ENCODE data around the gene PCDHGC3. TPM values are rescaled to one million over a fixed set of nuclear protein-coding genes. Genes with fewer than 3 reads are reported as not detected.
A peak's percentile ranks its signal among the peaks of the same experiment; 100 is the strongest.

PCDHGC3 gene
- total and polyA plus RNA-seq, 2 experiments from 2014 or later: 12.9 to 13.8 TPM

- TF ChIP-seq, protein P1, sequence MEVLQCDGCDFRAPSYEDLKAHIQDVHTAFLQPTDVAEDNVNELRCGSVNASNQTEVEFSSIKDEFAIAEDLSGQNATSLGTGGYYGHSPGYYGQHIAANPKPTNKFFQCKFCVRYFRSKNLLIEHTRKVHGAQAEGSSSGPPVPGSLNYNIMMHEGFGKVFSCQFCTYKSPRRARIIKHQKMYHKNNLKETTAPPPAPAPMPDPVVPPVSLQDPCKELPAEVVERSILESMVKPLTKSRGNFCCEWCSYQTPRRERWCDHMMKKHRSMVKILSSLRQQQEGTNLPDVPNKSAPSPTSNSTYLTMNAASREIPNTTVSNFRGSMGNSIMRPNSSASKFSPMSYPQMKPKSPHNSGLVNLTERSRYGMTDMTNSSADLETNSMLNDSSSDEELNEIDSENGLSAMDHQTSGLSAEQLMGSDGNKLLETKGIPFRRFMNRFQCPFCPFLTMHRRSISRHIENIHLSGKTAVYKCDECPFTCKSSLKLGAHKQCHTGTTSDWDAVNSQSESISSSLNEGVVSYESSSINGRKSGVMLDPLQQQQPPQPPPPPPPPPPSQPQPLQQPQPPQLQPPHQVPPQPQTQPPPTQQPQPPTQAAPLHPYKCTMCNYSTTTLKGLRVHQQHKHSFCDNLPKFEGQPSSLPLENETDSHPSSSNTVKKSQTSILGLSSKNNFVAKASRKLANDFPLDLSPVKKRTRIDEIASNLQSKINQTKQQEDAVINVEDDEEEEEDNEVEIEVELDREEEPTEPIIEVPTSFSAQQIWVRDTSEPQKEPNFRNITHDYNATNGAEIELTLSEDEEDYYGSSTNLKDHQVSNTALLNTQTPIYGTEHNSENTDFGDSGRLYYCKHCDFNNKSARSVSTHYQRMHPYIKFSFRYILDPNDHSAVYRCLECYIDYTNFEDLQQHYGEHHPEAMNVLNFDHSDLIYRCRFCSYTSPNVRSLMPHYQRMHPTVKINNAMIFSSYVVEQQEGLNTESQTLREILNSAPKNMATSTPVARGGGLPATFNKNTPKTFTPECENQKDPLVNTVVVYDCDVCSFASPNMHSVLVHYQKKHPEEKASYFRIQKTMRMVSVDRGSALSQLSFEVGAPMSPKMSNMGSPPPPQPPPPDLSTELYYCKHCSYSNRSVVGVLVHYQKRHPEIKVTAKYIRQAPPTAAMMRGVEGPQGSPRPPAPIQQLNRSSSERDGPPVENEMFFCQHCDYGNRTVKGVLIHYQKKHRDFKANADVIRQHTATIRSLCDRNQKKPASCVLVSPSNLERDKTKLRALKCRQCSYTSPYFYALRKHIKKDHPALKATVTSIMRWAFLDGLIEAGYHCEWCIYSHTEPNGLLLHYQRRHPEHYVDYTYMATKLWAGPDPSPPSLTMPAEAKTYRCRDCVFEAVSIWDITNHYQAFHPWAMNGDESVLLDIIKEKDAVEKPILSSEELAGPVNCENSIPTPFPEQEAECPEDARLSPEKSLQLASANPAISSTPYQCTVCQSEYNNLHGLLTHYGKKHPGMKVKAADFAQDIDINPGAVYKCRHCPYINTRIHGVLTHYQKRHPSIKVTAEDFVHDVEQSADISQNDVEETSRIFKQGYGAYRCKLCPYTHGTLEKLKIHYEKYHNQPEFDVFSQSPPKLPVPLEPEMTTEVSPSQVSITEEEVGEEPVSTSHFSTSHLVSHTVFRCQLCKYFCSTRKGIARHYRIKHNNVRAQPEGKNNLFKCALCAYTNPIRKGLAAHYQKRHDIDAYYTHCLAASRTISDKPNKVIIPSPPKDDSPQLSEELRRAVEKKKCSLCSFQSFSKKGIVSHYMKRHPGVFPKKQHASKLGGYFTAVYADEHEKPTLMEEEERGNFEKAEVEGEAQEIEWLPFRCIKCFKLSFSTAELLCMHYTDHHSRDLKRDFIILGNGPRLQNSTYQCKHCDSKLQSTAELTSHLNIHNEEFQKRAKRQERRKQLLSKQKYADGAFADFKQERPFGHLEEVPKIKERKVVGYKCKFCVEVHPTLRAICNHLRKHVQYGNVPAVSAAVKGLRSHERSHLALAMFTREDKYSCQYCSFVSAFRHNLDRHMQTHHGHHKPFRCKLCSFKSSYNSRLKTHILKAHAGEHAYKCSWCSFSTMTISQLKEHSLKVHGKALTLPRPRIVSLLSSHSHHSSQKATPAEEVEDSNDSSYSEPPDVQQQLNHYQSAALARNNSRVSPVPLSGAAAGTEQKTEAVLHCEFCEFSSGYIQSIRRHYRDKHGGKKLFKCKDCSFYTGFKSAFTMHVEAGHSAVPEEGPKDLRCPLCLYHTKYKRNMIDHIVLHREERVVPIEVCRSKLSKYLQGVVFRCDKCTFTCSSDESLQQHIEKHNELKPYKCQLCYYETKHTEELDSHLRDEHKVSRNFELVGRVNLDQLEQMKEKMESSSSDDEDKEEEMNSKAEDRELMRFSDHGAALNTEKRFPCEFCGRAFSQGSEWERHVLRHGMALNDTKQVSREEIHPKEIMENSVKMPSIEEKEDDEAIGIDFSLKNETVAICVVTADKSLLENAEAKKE (CRISPR knock-in tag; IDR thresholded peaks at IDR 0.05): 0 out of 2 replicates have a peak, but pooled peaks have one; percentile 1
- TF ChIP-seq JUNB (IDR thresholded peaks at IDR 0.05; ENCODE audit: unreplicated experiment): no peak
Observed at GRCh38 chr5:141496038-141496437, 20.3 kb downstream of the PCDHGC3 start (continued).

DNA sequence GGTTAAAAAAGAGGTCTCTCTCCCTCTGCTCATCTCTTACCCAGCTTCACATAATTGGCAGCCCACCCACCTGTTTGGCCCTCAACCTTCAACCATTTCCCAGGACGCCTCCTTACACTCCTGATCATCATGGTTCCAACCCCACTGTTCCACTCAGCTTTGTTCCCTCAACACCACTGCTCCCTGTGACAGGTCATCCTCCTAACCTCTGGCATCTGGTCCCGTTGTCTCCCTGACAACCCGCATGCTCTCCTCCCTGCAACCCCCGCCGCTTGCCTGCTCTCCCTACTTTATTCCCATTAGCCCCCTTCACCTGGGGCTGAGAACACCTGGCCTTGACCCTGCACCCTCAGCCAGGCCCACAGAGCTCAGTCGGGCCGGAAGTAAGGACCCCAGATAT is 26.0 kb downstream of the PCDHGC3 start:
- Mint-ChIP-seq H3K9me3 (no peaks in the 10 kb centered on the region), H3K4me1 (peaks cover 9% of the 10 kb centered on the region), H3K4me3 (no peak overlapping the region), H3K36me3 (ENCODE audit: low read depth) (peaks cover 17% of the 10 kb centered on the region), H3K27ac (no peak overlapping the region), H3K27me3 (ENCODE audit: insufficient read depth, low read depth, poor library complexity) (peaks cover 9% of the 10 kb centered on the region)
- Histone ChIP-seq H3K79me2 (replicated peaks; ENCODE audit: insufficient read depth) (no peaks in the 10 kb centered on the region), H3K36me3 (ENCODE audit: insufficient read depth) (no peaks in the 10 kb centered on the region), H3K4me2 (no peak overlapping the region), H3K27me3 (ENCODE audit: insufficient read depth) (no peaks in the 10 kb centered on the region), H2AFZ (no peak overlapping the region), H3F3A (replicated peaks; ENCODE audit: low read depth) (no peaks in the 10 kb centered on the region), H4K20me1 (replicated peaks; ENCODE audit: insufficient read depth) (no peaks in the 10 kb centered on the region), H3K4me3 (no peak overlapping the region), H3K27ac (ENCODE audit: low read depth) (no peak overlapping the region), H3K9me2 (ENCODE audit: insufficient read depth) (no peaks in the 10 kb centered on the region; the same call in 1 of the 2 replicates), H3K4me1 (ENCODE audit: insufficient read depth) (peaks cover 2% of the 10 kb centered on the region; the same call in 1 of the 2 replicates)
- DNase-seq (ENCODE audit: low spot score) (no peak), ATAC-seq (peak; percentile 62)
- TF ChIP-seq JUNB (IDR thresholded peaks at IDR 0.05; ENCODE audit: unreplicated experiment) (no peak), POLR2AphosphoS5 (IDR thresholded peaks at IDR 0.05; ENCODE audit: low read depth) (no peak), ZNF114 (CRISPR knock-in tag; IDR thresholded peaks at IDR 0.05) (no peak), NANOG (IDR thresholded peaks at IDR 0.05; ENCODE audit: borderline replicate concordance) (no peak), EZH2 (IDR thresholded peaks at IDR 0.05; ENCODE audit: low read depth, unreplicated experiment) (no peak), EZH2phosphoT487 (IDR thresholded peaks at IDR 0.05; ENCODE audit: unreplicated experiment) (no peak), STAT1 (IDR thresholded peaks at IDR 0.05; ENCODE audit: unreplicated experiment) (no peak)
- TF ChIP-seq, protein P2, sequence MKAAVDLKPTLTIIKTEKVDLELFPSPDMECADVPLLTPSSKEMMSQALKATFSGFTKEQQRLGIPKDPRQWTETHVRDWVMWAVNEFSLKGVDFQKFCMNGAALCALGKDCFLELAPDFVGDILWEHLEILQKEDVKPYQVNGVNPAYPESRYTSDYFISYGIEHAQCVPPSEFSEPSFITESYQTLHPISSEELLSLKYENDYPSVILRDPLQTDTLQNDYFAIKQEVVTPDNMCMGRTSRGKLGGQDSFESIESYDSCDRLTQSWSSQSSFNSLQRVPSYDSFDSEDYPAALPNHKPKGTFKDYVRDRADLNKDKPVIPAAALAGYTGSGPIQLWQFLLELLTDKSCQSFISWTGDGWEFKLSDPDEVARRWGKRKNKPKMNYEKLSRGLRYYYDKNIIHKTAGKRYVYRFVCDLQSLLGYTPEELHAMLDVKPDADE (IDR thresholded peaks at IDR 0.05): no peak
- TF ChIP-seq, protein P3, sequence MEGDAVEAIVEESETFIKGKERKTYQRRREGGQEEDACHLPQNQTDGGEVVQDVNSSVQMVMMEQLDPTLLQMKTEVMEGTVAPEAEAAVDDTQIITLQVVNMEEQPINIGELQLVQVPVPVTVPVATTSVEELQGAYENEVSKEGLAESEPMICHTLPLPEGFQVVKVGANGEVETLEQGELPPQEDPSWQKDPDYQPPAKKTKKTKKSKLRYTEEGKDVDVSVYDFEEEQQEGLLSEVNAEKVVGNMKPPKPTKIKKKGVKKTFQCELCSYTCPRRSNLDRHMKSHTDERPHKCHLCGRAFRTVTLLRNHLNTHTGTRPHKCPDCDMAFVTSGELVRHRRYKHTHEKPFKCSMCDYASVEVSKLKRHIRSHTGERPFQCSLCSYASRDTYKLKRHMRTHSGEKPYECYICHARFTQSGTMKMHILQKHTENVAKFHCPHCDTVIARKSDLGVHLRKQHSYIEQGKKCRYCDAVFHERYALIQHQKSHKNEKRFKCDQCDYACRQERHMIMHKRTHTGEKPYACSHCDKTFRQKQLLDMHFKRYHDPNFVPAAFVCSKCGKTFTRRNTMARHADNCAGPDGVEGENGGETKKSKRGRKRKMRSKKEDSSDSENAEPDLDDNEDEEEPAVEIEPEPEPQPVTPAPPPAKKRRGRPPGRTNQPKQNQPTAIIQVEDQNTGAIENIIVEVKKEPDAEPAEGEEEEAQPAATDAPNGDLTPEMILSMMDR (conservative IDR thresholded peaks at IDR 0.05; ENCODE audit: low read depth in 2 of 2): no peak
